Breast epithelium (tissue), 4 donors: ENCODE results near the gene ANKRD23. TPM values are rescaled to one million over a fixed set of nuclear protein-coding genes. Genes with fewer than 3 reads are reported as not detected.

Experiments
- DNase-seq, 2 donors: peaks; one replicate each; pipeline ENCODE4 v3.0.0-alpha.2; 2019; ENCODE audit warnings: low spot score in 2 of 2
- H3K27ac ChIP-seq, 2 donors: fragments of 200-600 bp; sonication (generic) in 1 of 2; one replicate each; pipeline ENCODE4 v1.5.1; 2016 to 2019; ENCODE audit warnings: mild to moderate bottlenecking in 1 of 2
- H3K27me3 ChIP-seq, 2 donors: fragments of 200-600 bp; sonication (generic) in 1 of 2; one replicate each; pipeline versions ENCODE4 v1.5.1 to v1.6.0; 2017 to 2019; ENCODE audit warnings: control low read depth in 1 of 2, mild to moderate bottlenecking in 1 of 2
- H3K36me3 ChIP-seq: fragments of 200-600 bp; one replicate; pipeline ENCODE4 v1.5.1; 2019
- H3K4me1 ChIP-seq, 2 donors: fragments of 200-600 bp; sonication (generic); one replicate each; pipeline ENCODE4 v1.5.1; 2016 to 2019; ENCODE audit warnings: control low read depth in 1 of 2
- H3K4me3 ChIP-seq, 3 donors: fragments of 200-600 bp; sonication (generic); 1 replicate in 2 of 3; 2 replicates in 1 of 3; pipeline ENCODE4 v1.5.1; 2016 to 2019; ENCODE audit warnings: mild to moderate bottlenecking in 3 of 3, moderate library complexity in 2 of 3
- H3K9me3 ChIP-seq, 2 donors: fragments of 200-600 bp; sonication (generic) in 1 of 2; one replicate each; pipeline ENCODE4 v1.5.1; 2016 to 2019; ENCODE audit warnings: control low read depth in 1 of 2
- CTCF ChIP-seq, 3 donors: fragments of 450-650 bp; IDR thresholded peaks; one replicate each; pipeline ENCODE4 v1.5.1; 2016 to 2017; ENCODE audit warnings: antibody characterized with exemption in 3 of 3, mild to moderate bottlenecking in 3 of 3, moderate library complexity in 3 of 3
- POLR2A ChIP-seq: fragments of 450-650 bp; IDR thresholded peaks from one replicate; pipeline ENCODE4 v1.6.1; 2016; ENCODE audit warnings: antibody characterized with exemption, mild to moderate bottlenecking, moderate library complexity
- POLR2AphosphoS5 ChIP-seq, 3 donors: sonication (generic); formaldehyde crosslinking; IDR thresholded peaks; one replicate each; pipeline ENCODE4 v1.6.1; 2017; ENCODE audit warnings: antibody characterized with exemption in 3 of 3
- intact Hi-C: fragments of 100-400 bp; cut with DNase I; formaldehyde crosslinking; loops from one replicate; pipeline ENCODE4 v1.15.1; 2023; ENCODE audit warnings: low total_unique reads
- total RNA-seq, 3 donors: library from RNA; depleted of rRNA; stranded (reverse); fragments of >200 nt; gene quantifications; one replicate each; pipeline ENCODE4 v1.1.0, GENCODE V29; 2016

ANKRD23 gene
- total RNA-seq, 3 donors from 2014 or later, result 3.5 to 9.4 (median 7.2) TPM

- TF ChIP-seq CTCF (IDR thresholded peaks at IDR 0.05) (no peak), POLR2A (no peak), POLR2AphosphoS5 (IDR thresholded peaks at IDR 0.05) (no peak)
- no peaks in the 10 kb centered on the region for H3K9me3 ChIP-seq
- no peak overlapping the region for H3K27ac ChIP-seq
- no peak overlapping the region for H3K4me3 ChIP-seq
- H3K27me3 ChIP-seq, result no peaks in the 10 kb centered on the region
- no peak for DNase-seq
- H3K4me1 ChIP-seq, result peaks cover under 1 to 12% of the 10 kb centered on the region in 2 donors
- intact Hi-C loops, result no loop called here
- no peaks in the 10 kb centered on the region for H3K36me3 ChIP-seq
Observed at GRCh38 chr2:96882906-96883305, 39.1 kb upstream of the ANKRD23 start.

- TF ChIP-seq POLR2AphosphoS5 (IDR thresholded peaks at IDR 0.05) (no peak), POLR2A (no peak), CTCF (IDR thresholded peaks at IDR 0.05) (no peak)
- Histone ChIP-seq H3K36me3 (no peaks in the 10 kb centered on the region), H3K4me1 (peaks cover 0 to 5% of the 10 kb centered on the region in 2 donors), H3K27ac (peak overlapping the region; percentile 7 to 48), H3K27me3 (no peaks in the 10 kb centered on the region), H3K4me3 (no peak overlapping the region), H3K9me3 (no peaks in the 10 kb centered on the region)
- no peak for DNase-seq
- intact Hi-C loops, result no loop called here
Observed at GRCh38 chr2:96882230-96882629, 38.4 kb upstream of the ANKRD23 start.

GRCh38 chr2:96881349-96882195, 37.8 kb upstream of the ANKRD23 start:
- H3K36me3 ChIP-seq, result no peaks in the 10 kb centered on the region
- no peak for DNase-seq
- peak overlapping the region; percentile 7 to 48 for H3K27ac ChIP-seq
- H3K27me3 ChIP-seq, result no peaks in the 10 kb centered on the region
- peaks cover 0 to 4% of the 10 kb centered on the region in 2 donors for H3K4me1 ChIP-seq
- TF ChIP-seq POLR2AphosphoS5 (IDR thresholded peaks at IDR 0.05), result no peak
- TF ChIP-seq POLR2A, result no peak
- TF ChIP-seq CTCF (IDR thresholded peaks at IDR 0.05), result no peak
- no peaks in the 10 kb centered on the region for H3K9me3 ChIP-seq
- H3K4me3 ChIP-seq, result no peak overlapping the region
- intact Hi-C loops, result no loop called here

GRCh38 chr2:96880891-96881273, 37.1 kb upstream of the ANKRD23 start:
- Histone ChIP-seq H3K4me3 (no peak overlapping the region), H3K4me1 (no peaks in the 10 kb centered on the region), H3K27ac (no peak overlapping the region), H3K9me3 (no peaks in the 10 kb centered on the region), H3K27me3 (no peaks in the 10 kb centered on the region), H3K36me3 (no peaks in the 10 kb centered on the region)
- TF ChIP-seq POLR2AphosphoS5 (IDR thresholded peaks at IDR 0.05) (no peak), CTCF (IDR thresholded peaks at IDR 0.05) (no peak), POLR2A (no peak)
- intact Hi-C loops, result no loop called here
- DNase-seq, result no peak

GRCh38 chr2:96879545-96880040, 35.8 kb upstream of the ANKRD23 start:
- DNase-seq, result no peak
- no peaks in the 10 kb centered on the region for H3K36me3 ChIP-seq
- no peak overlapping the region for H3K27ac ChIP-seq
- H3K9me3 ChIP-seq, result no peaks in the 10 kb centered on the region
- intact Hi-C loops, result no loop called here
- TF ChIP-seq POLR2A (no peak), POLR2AphosphoS5 (IDR thresholded peaks at IDR 0.05) (no peak), CTCF (IDR thresholded peaks at IDR 0.05) (no peak)
- H3K4me1 ChIP-seq, result peaks cover 0 to 4% of the 10 kb centered on the region in 2 donors
- no peak overlapping the region for H3K4me3 ChIP-seq
- H3K27me3 ChIP-seq, result no peaks in the 10 kb centered on the region
